Cardiac muscle cell (in vitro differentiated cells and primary cell): ENCODE data around the gene RPL14. TPM values are rescaled to one million over a fixed set of nuclear protein-coding genes. Genes with fewer than 3 reads are reported as not detected.

Experiments
- DNase-seq, 2 donors: peaks; one replicate each; pipeline versions ENCODE4 v3.0.0 to v3.0.0-alpha.2; 2010 to 2017; ENCODE audit warnings: low read depth in 1 of 2, low spot score in 1 of 2
- H3K27ac ChIP-seq: fragments of 200-600 bp; sonication (generic); 2 replicates; pipeline ENCODE4 v1.5.1; 2016
- H3K27me3 ChIP-seq: fragments of 200-600 bp; sonication (generic); 2 replicates; pipeline ENCODE4 v1.6.0; 2016; ENCODE audit warnings: control low read depth
- H3K36me3 ChIP-seq: fragments of 200-600 bp; sonication (generic); 2 replicates; pipeline ENCODE4 v1.5.1; 2016; ENCODE audit warnings: control low read depth
- H3K4me1 ChIP-seq: fragments of 200-600 bp; sonication (generic); 2 replicates; pipeline ENCODE4 v1.8.1; 2017; ENCODE audit warnings: low read depth, mild to moderate bottlenecking, mixed run types
- H3K4me3 ChIP-seq: fragments of 200-600 bp; sonication (generic); 2 replicates; pipeline ENCODE4 v1.5.1; 2016; ENCODE audit warnings: mild to moderate bottlenecking
- H3K9me3 ChIP-seq: fragments of 200-600 bp; sonication (generic); 2 replicates; pipeline ENCODE4 v1.5.1; 2017; ENCODE audit warnings: low read depth, mild to moderate bottlenecking, control low read depth
- polyA plus RNA-seq: library from polyadenylated mRNA; unstranded; fragments of >200 nt; fragmentation: Nextera tagmentation; extraction: Ambion mirVana; gene quantifications from 2 replicates; pipeline ENCODE4 v1.2.1, GENCODE V29; 2016
- total RNA-seq: library from RNA; depleted of rRNA; stranded (reverse); fragments of >200 nt; gene quantifications from 2 replicates; pipeline ENCODE4 v1.2.3, GENCODE V29; 2016
- TF ChIP-seq, protein P1 (sequence below): IDR thresholded peaks from 2 replicates; pipeline ENCODE4 v1.5.1; 2012; ENCODE audit warnings: low read depth, mild to moderate bottlenecking, low read length

Gene RPL14
- total and polyA plus RNA-seq, 2 experiments from 2014 or later, result 408 to 427 TPM

- no peaks in the 10 kb centered on the region for H3K4me1 ChIP-seq
- TF ChIP-seq, protein P1, sequence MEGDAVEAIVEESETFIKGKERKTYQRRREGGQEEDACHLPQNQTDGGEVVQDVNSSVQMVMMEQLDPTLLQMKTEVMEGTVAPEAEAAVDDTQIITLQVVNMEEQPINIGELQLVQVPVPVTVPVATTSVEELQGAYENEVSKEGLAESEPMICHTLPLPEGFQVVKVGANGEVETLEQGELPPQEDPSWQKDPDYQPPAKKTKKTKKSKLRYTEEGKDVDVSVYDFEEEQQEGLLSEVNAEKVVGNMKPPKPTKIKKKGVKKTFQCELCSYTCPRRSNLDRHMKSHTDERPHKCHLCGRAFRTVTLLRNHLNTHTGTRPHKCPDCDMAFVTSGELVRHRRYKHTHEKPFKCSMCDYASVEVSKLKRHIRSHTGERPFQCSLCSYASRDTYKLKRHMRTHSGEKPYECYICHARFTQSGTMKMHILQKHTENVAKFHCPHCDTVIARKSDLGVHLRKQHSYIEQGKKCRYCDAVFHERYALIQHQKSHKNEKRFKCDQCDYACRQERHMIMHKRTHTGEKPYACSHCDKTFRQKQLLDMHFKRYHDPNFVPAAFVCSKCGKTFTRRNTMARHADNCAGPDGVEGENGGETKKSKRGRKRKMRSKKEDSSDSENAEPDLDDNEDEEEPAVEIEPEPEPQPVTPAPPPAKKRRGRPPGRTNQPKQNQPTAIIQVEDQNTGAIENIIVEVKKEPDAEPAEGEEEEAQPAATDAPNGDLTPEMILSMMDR, result no peak
- H3K27me3 ChIP-seq, result no peaks in the 10 kb centered on the region
- H3K9me3 ChIP-seq, result no peaks in the 10 kb centered on the region
- H3K4me3 ChIP-seq, result no peak overlapping the region
- no peak for DNase-seq
- no peak overlapping the region for H3K27ac ChIP-seq
- H3K36me3 ChIP-seq, result no peaks in the 10 kb centered on the region
Measured at GRCh38 chr3:40497288-40497687, 40.1 kb downstream of the RPL14 start.

DNA sequence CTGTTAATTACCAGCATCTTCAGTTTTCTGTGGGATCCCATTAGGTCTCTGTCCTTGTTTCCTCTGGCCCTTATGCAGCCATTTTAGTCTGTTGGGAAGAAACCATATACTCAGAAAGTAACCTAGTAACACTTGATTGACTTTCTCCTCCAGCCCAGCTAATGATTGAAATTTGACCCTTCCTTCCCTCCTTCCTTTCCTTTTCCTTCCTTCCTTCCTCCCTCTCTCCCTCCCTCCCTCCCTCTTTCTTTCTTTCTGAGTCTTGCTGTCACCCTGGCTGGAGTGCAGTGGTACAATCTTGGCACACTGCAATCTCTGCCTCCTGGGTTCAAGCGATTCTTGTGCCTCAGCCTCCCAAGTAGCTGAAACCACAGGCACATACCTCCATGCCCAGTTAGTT, 42.8 kb downstream of the RPL14 start:
- no peak for DNase-seq
- H3K36me3 ChIP-seq, result no peaks in the 10 kb centered on the region
- no peaks in the 10 kb centered on the region for H3K4me1 ChIP-seq
- TF ChIP-seq, protein P1, result no peak
- H3K9me3 ChIP-seq, result no peaks in the 10 kb centered on the region
- H3K27me3 ChIP-seq, result no peaks in the 10 kb centered on the region
- H3K27ac ChIP-seq, result no peak overlapping the region
- no peak overlapping the region for H3K4me3 ChIP-seq

GRCh38 chr3:40502034-40502433, 44.9 kb downstream of the RPL14 start:
- Histone ChIP-seq H3K9me3 (no peaks in the 10 kb centered on the region), H3K4me1 (peaks cover 4% of the 10 kb centered on the region), H3K27me3 (no peaks in the 10 kb centered on the region), H3K36me3 (no peaks in the 10 kb centered on the region), H3K4me3 (no peak overlapping the region), H3K27ac (no peak overlapping the region)
- TF ChIP-seq, protein P1, result no peak
- DNase-seq, result no peak

DNA sequence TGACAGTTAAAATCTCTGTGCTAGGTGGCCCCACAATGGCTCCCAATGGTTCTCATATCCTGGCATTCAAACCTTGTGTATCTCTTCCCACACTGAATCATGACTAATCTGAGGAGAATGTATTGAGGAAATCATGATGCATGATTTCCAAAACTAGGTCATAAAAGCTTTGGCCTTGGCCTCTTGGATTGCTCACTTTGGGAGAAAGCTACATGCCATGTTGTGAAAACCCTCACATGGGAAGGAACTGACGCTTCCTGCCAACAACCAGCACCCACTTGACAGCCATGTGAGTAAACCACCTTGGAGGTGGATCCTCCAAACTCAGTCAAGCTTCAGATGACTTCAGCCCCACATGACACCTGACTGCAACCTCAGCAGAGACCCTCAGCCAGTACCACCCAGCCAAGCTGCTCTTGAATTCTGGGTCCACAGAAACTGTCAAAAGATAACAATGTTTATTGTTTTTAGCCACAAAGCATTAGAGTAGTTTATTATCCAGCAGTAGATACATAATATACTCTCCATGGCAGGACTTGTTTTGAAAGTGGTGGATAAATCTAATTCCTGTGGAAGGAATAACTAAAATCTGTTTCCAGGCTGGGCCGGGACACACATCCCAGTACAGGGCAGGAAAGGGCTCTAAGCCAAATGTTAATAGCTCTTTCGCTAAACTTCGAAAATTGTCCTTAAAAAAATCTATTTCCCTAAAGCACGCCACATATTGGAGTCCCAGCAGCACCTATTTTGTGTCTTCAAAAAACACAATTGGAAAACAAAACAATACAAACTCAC, 47.7 kb downstream of the RPL14 start:
- H3K27ac ChIP-seq, result no peak overlapping the region
- peak in 1 of 2 donors; percentile 96 for DNase-seq
- no peaks in the 10 kb centered on the region for H3K9me3 ChIP-seq
- H3K4me1 ChIP-seq, result peaks cover 4% of the 10 kb centered on the region
- no peak overlapping the region for H3K4me3 ChIP-seq
- no peaks in the 10 kb centered on the region for H3K27me3 ChIP-seq
- no peaks in the 10 kb centered on the region for H3K36me3 ChIP-seq
- TF ChIP-seq, protein P1, result no peak

DNA sequence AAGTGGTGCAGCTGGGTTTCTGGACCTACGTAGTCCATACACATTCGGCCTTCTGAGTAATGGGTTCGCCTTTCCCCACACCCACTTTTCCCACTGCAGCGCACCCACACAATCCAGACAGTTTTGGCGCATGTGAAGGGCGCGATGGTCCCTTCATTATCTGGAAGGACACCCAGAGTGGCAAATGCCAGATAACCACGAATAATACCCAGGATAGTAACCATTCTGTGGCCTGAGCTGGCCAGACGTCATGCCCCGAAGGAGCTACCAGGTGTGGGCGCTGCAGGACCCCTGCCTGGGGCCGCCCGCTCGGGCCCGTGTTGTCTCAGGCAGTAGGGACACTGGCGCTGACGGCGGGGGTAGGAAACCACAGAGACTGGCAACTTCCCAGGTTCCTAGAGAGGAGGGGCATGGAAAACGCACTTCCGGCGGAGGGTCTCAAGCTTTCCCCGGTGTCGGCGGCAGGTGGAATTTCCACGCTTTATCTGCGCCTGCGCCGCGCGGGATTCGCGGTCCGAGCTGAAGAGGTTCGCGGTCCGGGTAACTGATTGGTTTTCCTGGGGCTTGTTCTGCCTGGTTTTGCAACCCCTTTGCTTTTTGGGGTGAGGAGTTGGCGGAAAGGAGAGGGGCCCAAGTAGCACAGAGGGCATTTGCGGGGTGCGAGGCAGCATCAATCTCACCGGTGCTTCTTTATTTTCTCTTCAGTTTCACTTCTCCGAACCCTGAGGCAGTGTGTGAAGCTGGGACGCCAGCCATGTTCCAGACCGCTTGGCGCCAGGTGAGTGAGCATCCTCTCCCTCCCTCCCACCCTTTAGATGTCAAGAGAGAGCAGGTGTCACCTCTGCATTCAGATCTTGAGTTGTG, 48.7 kb downstream of the RPL14 start, which contains the start of gene ZNF620:
Gene ZNF620 (plus strand): TSS at position 441 of the 864 bp plus-strand sequence. CDS start 314 bp downstream, at position 755.
- peak within 1 kb of the TSS; percentile 97 for H3K27ac ChIP-seq
- H3K36me3 ChIP-seq, result peaks cover 1% of the 10 kb centered on the region
- H3K4me1 ChIP-seq, result peaks cover 4% of the 10 kb centered on the region
- no peaks in the 10 kb centered on the region for H3K9me3 ChIP-seq
- TF ChIP-seq, protein P1, result peak; percentile 56
- H3K27me3 ChIP-seq, result no peaks in the 10 kb centered on the region
- peak within 1 kb of the TSS; percentile 80 for H3K4me3 ChIP-seq
- peak; percentile 68 to 96 for DNase-seq
